GM10266 (cell line): Measurements from ENCODE around the gene ZNF425.
"Not testable (repeated sequence)": the region's sequence is repeated elsewhere in the genome, so short reads cannot be mapped to it uniquely, and the experiment has no call there.

Source experiments
- DNase-seq: peaks from one replicate; pipeline ENCODE4 v3.0.0; 2012; ENCODE audit errors: extremely low spot score
- CTCF ChIP-seq: IDR thresholded peaks from 2 replicates; pipeline ENCODE4 v1.5.1; 2012; ENCODE audit warnings: mild to moderate bottlenecking, low read depth; ENCODE audit not compliant: control insufficient read depth, insufficient read depth; ENCODE audit errors: missing control alignments

The ZNF425 gene

GRCh38 chr7:149070372-149071125 lies 55.6 kb downstream of the ZNF425 start:
- DNase-seq = no peak
- no peak for TF ChIP-seq CTCF

- no peak for DNase-seq
Observed at GRCh38 chr7:149067869-149068268, 58.3 kb downstream of the ZNF425 start.

GRCh38 chr7:149063476-149063875 lies 62.6 kb downstream of the ZNF425 start:
- no peak for TF ChIP-seq CTCF
- no peak for DNase-seq

More at GRCh38 chr7:149067869-149068268, 58.3 kb downstream of the ZNF425 start:
- no peak for TF ChIP-seq CTCF

GRCh38 chr7:149062217-149062899 lies 63.8 kb downstream of the ZNF425 start:
- DNase-seq = not testable (repeated sequence)

- no peak for TF ChIP-seq CTCF
- no peak for DNase-seq
Observed at GRCh38 chr7:149060156-149060555, 66.0 kb downstream of the ZNF425 start.

GRCh38 chr7:149053885-149054284 lies 72.2 kb downstream of the ZNF425 start:
- no peak for TF ChIP-seq CTCF
- no peak for DNase-seq

- DNase-seq = no peak
- TF ChIP-seq CTCF = no peak
Observed at GRCh38 chr7:149053384-149053783, 72.7 kb downstream of the ZNF425 start.
